PC-3 (cell line): ENCODE data around the gene CPLANE2. TPM values are rescaled to one million over a fixed set of nuclear protein-coding genes. Genes with fewer than 3 reads are reported as not detected.
A peak's percentile ranks its signal among the peaks of the same experiment; 100 is the strongest.

Experiments
- ATAC-seq: fragments of 200-7000 bp; cut with Tn5 transposase; 2 replicates; pipeline ENCODE4 v1.9.1; 2020; ENCODE audit warnings: mild to moderate bottlenecking, moderate library complexity
- Bru-seq: library from RNA; stranded (reverse); fragments of 400-500 nt; gene quantifications from one replicate; lab custom pipeline; 2021; lab: Mats Ljungman, UMichigan
- BruChase-seq, 2 experiments: library from RNA; stranded (reverse); fragments of 400-500 nt; gene quantifications; one replicate each; lab custom pipeline; 2021; lab: Mats Ljungman, UMichigan
- BruUV-seq: library from RNA; stranded (reverse); fragments of 400-500 nt; replicated peaks from 2 replicates; lab custom pipeline; 2021; lab: Mats Ljungman, UMichigan
- CTCF ChIA-PET: fragments of 300-600 bp; sonication (Branson Sonifier 250); formaldehyde crosslinking; loops from one replicate; lab custom pipeline; 2022; ENCODE audit warnings: antibody characterized with exemption; lab: Charles Lee
- POLR2A ChIA-PET: fragments of 300-600 bp; sonication (Branson Sonifier 250); formaldehyde crosslinking; loops from one replicate; lab custom pipeline; 2022; ENCODE audit warnings: antibody characterized with exemption; ENCODE audit not compliant: unreplicated experiment; lab: Charles Lee
- DNase-seq: peaks from one replicate; pipeline ENCODE4 v3.0.0-alpha.2; 2015
- H2AFZ ChIP-seq: fragments of 300-600 bp; sonication (generic); 2 replicates; pipeline ENCODE4 v1.6.0; 2016; ENCODE audit warnings: antibody characterized with exemption, low read length
- H3F3A ChIP-seq: fragments of 300-600 bp; sonication (generic); one replicate; pipeline ENCODE4 v1.6.0; 2017; ENCODE audit warnings: antibody characterized with exemption, low read length, control low read depth, mild to moderate bottlenecking; ENCODE audit not compliant: unreplicated experiment
- H3K27ac ChIP-seq: fragments of 300-600 bp; sonication (generic); 2 replicates; pipeline ENCODE4 v1.5.1; 2016; ENCODE audit warnings: mild to moderate bottlenecking, low read length
- H3K27me3 ChIP-seq: fragments of 300-600 bp; sonication (generic); 2 replicates; pipeline ENCODE4 v1.6.1; 2016; ENCODE audit warnings: low read length, mixed read lengths
- H3K36me3 ChIP-seq: fragments of 300-600 bp; sonication (generic); 2 replicates; pipeline ENCODE4 v1.6.1; 2016; ENCODE audit warnings: low read depth, mixed run types, low read length, mixed read lengths
- H3K4me1 ChIP-seq: fragments of 300-600 bp; sonication (generic); 2 replicates; pipeline ENCODE4 v1.5.1; 2016; ENCODE audit warnings: low read length; ENCODE audit not compliant: insufficient read depth
- H3K4me2 ChIP-seq: fragments of 300-600 bp; sonication (generic); 2 replicates; pipeline ENCODE4 v1.6.0; 2016; ENCODE audit warnings: low read length
- H3K4me3 ChIP-seq: fragments of 300-600 bp; sonication (generic); 2 replicates; pipeline ENCODE4 v1.5.1; 2016; ENCODE audit warnings: mild to moderate bottlenecking, low read length, mixed read lengths
- H3K79me2 ChIP-seq: fragments of 300-600 bp; sonication (generic); 2 replicates; pipeline ENCODE4 v1.6.1; 2017; ENCODE audit warnings: low read length, mixed read lengths
- H3K9ac ChIP-seq: fragments of 300-600 bp; sonication (generic); 2 replicates; pipeline ENCODE4 v1.6.0; 2016; ENCODE audit warnings: mild to moderate bottlenecking, low read length
- H3K9me2 ChIP-seq: fragments of 300-600 bp; sonication (generic); replicated peaks from 2 replicates; pipeline ENCODE4 v1.6.1; 2016; ENCODE audit warnings: mixed run types, low read length, mixed read lengths
- H3K9me3 ChIP-seq: fragments of 300-600 bp; sonication (generic); 2 replicates; pipeline ENCODE4 v1.6.1; 2016; ENCODE audit warnings: low read length, mixed read lengths
- H4K20me1 ChIP-seq: fragments of 300-600 bp; sonication (generic); 2 replicates; pipeline ENCODE4 v1.6.1; 2016; ENCODE audit warnings: low read length, mixed read lengths
- CTCF ChIP-seq: fragments of 300-600 bp; sonication (generic); conservative IDR thresholded peaks from 2 replicates; pipeline ENCODE4 v1.5.1; 2017; ENCODE audit warnings: antibody characterized with exemption, low read depth, mild to moderate bottlenecking, low read length
- EZH2 ChIP-seq: fragments of 300-600 bp; sonication (generic); IDR thresholded peaks from one replicate; pipeline ENCODE4 v1.6.1; 2017; ENCODE audit warnings: antibody characterized with exemption, mild to moderate bottlenecking, low read length; ENCODE audit not compliant: unreplicated experiment
- EZH2phosphoT487 ChIP-seq: fragments of 300-600 bp; sonication (generic); IDR thresholded peaks from 2 replicates; pipeline ENCODE4 v1.6.1; 2018; ENCODE audit warnings: mild to moderate bottlenecking, antibody characterized with exemption, low read length, borderline replicate concordance
- intact Hi-C: fragments of 100-400 bp; cut with micrococcal nuclease; formaldehyde crosslinking; loops from 2 replicates; pipeline ENCODE4 v1.9.0; 2023
- long read RNA-seq: library from polyadenylated mRNA; unstranded; transcript quantifications from one replicate; pipeline ENCODE4 v2.0.0, GENCODE V29; 2021; ENCODE audit not compliant: unreplicated experiment
- total RNA-seq: library from RNA; depleted of rRNA; stranded (reverse); fragments of >200 nt; gene quantifications from 2 replicates; pipeline ENCODE4 v1.2.3, GENCODE V29; 2014; rRNA removed

CPLANE2 gene
- 9.6 and 11.6 TPM in 2 replicates for total RNA-seq
- percentile 41 among the genes with signal in this experiment for Bru-seq, nascent RNA
- BruChase-seq, experiment 1, labeled RNA remaining after a 6-hour chase = percentile 60 among the genes with signal in this experiment
- BruChase-seq, experiment 2, labeled RNA remaining after a 2-hour chase = percentile 52 among the genes with signal in this experiment
- long read RNA-seq, partial matches to known transcripts = 0 of 6 reads
- long read RNA-seq, other reads (novel, unspliced or antisense) = 1 of 6 reads

- intact Hi-C loops = loop anchor here (2.0 kb wide), 3 partner anchors 48 to 158 kb away; no protein-coding TSS in a partner anchor
- ChIA-PET POLR2A (interaction anchor here (0.6 kb wide), 1 partner anchor 41 kb away, joined by 3 read pairs; no protein-coding TSS in a partner anchor), CTCF (interaction anchor here (0.6 kb wide), 1 partner anchor 8 kb away, joined by 3 read pairs; no protein-coding TSS in a partner anchor)
- H3K27ac ChIP-seq = peak within 1 kb of the TSS; percentile 65
- peak within 1 kb of the TSS; percentile 54 for H3K9ac ChIP-seq
- TSS peak; percentile 69 for BruUV-seq
- 0 out of 2 replicates have a peak, but pooled peaks have one; percentile 1 for TF ChIP-seq CTCF
- no peak for TF ChIP-seq EZH2
- H3K9me2 ChIP-seq = no peaks in the 10 kb centered on the region
- no peaks in the 10 kb centered on the region for H3K9me3 ChIP-seq
- H2AFZ ChIP-seq = peak within 1 kb of the TSS; percentile 75
- peaks cover 22% of the 10 kb centered on the region for H3K4me1 ChIP-seq
- H4K20me1 ChIP-seq = no peaks in the 10 kb centered on the region
- peak within 1 kb of the TSS; percentile 90 for H3K4me2 ChIP-seq
- no peaks in the 10 kb centered on the region for H3K36me3 ChIP-seq
- peak; percentile 79 for ATAC-seq
- no peaks in the 10 kb centered on the region for H3K27me3 ChIP-seq
- DNase-seq = peak; percentile 95
- H3K79me2 ChIP-seq = no peaks in the 10 kb centered on the region
- no peaks in the 10 kb centered on the region for H3F3A ChIP-seq
- peak within 1 kb of the TSS; percentile 72 for H3K4me3 ChIP-seq
Measured at GRCh38 chr1:16236511-16237342, at the start of gene CPLANE2. TSS of gene CPLANE2 (minus strand) at chr1:16237183. CDS start at chr1:16236742, 441 bp downstream.

GRCh38 chr1:16286122-16286521 is 49.1 kb upstream of the CPLANE2 start:
- no peak for TF ChIP-seq CTCF
- TF ChIP-seq EZH2phosphoT487 = no peak
- TF ChIP-seq EZH2 = no peak
- ATAC-seq (no peak), DNase-seq (no peak)
- Histone ChIP-seq H3K4me2 (no peak overlapping the region), H3F3A (no peaks in the 10 kb centered on the region), H3K79me2 (no peaks in the 10 kb centered on the region), H3K9me2 (no peaks in the 10 kb centered on the region), H3K4me3 (no peak overlapping the region), H3K36me3 (no peaks in the 10 kb centered on the region), H3K9me3 (no peaks in the 10 kb centered on the region), H3K27ac (no peak overlapping the region), H3K27me3 (no peaks in the 10 kb centered on the region), H2AFZ (no peak overlapping the region), H4K20me1 (no peaks in the 10 kb centered on the region), H3K4me1 (no peaks in the 10 kb centered on the region), H3K9ac (no peak overlapping the region)
- no TSS peak for BruUV-seq
- ChIA-PET POLR2A (no interaction called here), CTCF (no interaction called here)
- intact Hi-C loops = no loop called here
